ENCODE results near the gene ARHGEF9. TPM values are rescaled to one million over a fixed set of nuclear protein-coding genes. Genes with fewer than 3 reads are reported as not detected.

Gene ARHGEF9
- polyA plus RNA-seq, 1 of the 3 experiments (the other 2 are of a cell fraction): 6.4 TPM

Small RNA genes within 50 kb of the gene (small RNA-seq; reads per million reads assigned to genes)
- 0 to 7.8 (median 0) reads per million in 7 experiments for gene MIR1468
